Measurements from ENCODE around the gene ASB1.

ASB1 gene

DNA sequence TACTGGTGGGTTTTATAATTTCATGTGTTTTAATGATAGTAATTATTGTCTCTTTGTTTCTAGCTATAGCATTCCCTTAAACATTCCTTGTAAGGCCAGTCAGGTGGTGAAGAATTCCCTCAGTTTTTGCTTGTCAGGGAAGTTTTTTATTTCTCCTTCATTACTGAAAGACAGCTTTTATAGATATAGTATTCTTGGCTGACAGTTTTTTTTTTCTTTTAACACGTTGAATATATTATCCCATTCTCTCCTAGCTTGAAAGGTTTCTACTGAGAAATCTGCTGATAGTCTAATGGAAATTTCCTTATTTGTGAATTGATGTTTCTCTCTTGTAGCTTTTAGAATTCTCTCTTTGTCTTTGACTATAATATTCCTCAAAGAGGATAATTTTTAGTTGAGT, 46.8 kb downstream of the ASB1 start:
- DNase-seq = no peak

GRCh38 chr2:238475034-238475433, 48.3 kb downstream of the ASB1 start:
- no peak for DNase-seq

GRCh38 chr2:238475566-238475965, 48.8 kb downstream of the ASB1 start:
- DNase-seq = no peak

DNA sequence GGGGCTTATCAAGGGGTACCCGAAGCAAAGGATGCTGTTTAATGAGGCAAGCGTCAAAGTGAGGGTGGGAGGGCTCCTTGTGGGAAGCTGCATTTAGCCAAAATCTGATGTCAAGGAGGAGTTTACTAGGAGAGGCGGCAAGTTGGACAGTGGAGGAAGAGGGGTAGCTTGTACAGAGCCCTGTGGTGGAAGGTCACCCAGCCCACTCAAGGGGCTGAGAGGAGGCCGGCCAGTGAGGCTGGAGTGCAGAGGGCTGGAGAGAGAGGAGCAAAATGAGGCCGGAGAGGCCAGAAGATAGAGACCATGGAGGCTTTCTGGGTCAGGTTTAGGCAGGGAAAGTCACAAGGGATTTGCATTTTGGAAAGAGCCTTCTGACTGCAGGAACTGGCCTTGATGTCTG, 49.5 kb downstream of the ASB1 start:
- no peak for DNase-seq

DNA sequence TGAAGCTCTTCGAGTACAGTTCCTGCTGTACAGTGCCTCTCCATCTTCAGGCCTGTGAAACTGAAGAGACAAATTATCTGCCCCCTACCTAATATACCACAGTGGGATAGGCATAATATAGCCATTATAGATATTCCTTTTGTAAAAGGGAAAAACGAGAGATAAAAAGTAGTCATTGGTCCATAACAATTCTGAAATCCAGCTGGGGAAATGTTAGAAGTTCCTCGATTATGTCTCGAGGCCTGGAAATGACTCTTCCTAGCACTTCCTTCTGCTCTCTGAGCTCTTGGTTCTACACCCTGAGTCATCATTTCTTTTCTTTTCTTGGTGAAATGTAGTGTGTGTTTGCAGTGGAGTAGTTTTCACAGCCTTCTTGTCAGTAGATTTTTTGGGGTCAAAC, 51.5 kb downstream of the ASB1 start:
- no peak for DNase-seq

DNA sequence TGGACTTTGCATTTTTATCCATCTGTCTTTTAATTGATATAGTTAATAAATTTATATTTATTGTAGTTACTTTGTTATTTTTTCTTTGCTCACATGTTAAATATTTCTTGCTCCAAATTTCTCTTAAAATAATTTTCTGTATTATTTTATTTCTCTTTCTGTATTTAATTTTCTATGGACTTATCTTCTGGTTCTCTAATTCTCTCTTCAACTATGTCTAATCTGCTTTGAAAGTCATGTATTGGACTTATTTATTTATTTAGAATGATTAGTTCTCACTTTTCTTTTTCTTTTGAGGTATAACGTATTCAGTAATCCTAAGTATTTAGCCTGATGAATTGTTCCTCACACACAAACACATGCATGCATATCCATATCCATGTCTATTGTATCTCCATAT, 53.1 kb downstream of the ASB1 start:
- no peak for DNase-seq

GRCh38 chr2:238483021-238483420, 56.3 kb downstream of the ASB1 start:
- DNase-seq = no peak

- DNase-seq = no peak
Measured at GRCh38 chr2:238483656-238484055, 56.9 kb downstream of the ASB1 start.

DNA sequence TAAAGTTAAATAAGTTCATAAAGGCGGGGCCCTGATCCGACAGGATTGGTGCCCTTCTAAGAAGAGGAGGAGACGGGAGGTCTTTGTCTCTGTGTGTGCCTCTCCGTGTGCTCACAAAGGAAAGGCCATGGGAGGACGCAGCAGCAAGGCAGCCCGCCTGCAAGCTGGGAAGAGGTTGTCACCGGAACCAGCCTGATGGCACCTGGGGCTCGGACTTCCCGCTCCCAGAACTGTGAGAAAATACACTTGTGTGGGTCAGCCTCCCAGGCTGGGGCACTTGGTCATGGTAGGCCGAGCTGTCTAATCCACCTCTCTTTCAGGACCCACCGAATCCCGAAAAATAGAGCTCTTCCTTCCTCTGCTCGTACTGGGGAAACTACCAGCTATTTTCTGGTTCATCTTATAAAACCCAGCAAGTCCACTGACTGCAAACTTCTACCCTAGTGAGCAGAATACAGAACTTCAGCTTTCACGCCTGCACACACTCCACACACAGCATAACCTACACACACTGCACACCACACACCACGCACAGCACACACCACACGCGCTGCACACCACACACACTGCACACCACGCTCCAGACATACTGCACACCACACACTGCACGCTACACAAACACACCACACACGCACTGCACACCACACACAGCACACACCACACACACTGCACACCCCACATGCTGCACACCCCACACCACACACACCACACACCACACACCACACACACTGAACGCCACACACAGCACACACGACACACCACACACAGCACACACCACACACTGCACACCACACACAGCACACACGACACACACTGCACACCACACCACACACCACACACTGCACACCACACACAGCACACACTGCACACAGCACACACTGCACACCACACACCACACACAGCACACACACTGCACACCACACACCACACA, 58.1 kb downstream of the ASB1 start:
- no peak for DNase-seq

- DNase-seq = no peak
Measured at GRCh38 chr2:238486123-238486848, 59.6 kb downstream of the ASB1 start.

GRCh38 chr2:238487134-238487533, 60.4 kb downstream of the ASB1 start:
- DNase-seq = no peak

GRCh38 chr2:238487652-238488346, 61.1 kb downstream of the ASB1 start:
- DNase-seq = no peak

DNA sequence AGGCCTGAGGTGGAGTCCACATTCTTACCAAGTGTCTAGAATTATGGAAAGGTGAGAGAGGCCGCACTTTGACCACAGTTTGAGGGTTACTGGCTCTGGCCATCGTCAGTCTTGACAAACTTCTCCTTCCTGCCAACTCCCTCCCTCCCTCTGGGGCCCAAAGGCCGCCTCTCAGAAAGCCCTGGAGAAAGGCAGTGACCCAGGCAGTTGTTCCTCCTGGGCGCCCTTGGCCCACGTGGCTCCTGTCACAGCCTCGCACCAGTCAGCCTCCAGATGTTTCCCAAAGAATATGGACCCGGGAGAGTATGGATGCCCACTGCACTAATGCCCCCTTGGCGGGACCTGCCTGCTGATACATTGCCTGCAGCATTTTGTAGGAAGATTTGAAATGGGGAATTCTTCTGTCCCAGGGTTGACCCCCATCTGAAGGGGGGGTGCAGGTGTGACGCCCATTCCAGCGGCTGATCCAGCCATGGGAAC, 61.7 kb downstream of the ASB1 start:
- DNase-seq = no peak

DNA sequence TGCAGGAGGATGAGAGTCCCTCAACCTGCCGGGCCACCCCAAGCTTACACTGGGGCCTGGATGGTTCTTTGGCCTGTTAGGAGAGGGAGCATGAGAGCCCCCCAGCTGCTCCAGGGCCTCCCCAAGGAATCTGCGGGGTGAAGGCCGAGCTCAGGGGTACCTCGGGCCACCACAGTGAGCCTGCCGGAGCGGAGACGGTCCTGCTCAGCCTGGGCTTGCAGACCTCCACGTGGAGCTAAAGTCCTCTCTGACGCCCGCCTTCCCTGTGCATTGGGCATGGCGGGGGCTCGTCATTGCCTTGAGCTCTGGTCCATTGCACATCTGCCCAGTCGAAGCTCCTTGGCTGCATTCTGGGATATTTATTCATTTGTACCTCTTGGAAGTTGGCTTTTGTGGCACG, 62.7 kb downstream of the ASB1 start:
- no peak for DNase-seq

DNA sequence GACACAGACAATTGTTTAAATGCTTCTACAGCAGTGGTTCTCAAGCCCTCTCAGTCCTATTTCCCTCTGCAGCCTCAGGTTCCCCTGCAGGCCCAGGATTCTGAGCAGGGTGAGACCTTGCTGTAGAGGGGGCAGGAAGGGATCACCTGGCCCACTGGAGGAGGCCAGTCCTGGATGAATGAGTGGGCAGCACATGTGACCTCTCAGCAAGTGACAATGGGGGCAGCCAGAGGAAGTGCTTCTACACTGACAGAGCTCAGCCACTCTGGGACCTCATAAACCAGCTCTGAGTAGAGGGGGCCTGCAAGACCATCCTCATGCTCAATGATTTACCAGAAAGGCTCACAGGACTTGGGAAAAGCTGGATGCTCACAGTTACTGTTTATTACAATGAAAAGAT, 63.2 kb downstream of the ASB1 start:
- DNase-seq = no peak

- no peak for DNase-seq
Measured at GRCh38 chr2:238492840-238493239, 66.1 kb downstream of the ASB1 start.

DNA sequence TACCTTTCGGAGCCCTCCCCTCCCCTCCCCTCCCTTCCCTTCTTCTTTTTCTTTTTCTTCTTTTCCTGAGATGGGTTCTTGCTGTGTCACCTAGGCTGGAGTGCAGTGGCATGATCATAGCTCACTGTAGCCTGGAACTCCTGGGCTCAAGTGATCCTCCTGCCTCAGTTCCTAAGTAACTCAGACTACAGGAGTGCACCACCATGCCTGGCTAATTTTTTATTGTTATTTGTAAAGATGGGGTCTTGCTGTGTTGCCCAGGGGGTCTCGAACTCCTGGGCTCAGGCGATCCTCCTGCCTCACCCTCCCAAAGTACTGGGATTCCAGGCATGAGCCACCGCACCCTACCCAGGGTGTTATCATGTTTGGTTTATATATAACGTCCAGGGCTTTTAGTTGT, 66.7 kb downstream of the ASB1 start:
- DNase-seq = no peak

DNA sequence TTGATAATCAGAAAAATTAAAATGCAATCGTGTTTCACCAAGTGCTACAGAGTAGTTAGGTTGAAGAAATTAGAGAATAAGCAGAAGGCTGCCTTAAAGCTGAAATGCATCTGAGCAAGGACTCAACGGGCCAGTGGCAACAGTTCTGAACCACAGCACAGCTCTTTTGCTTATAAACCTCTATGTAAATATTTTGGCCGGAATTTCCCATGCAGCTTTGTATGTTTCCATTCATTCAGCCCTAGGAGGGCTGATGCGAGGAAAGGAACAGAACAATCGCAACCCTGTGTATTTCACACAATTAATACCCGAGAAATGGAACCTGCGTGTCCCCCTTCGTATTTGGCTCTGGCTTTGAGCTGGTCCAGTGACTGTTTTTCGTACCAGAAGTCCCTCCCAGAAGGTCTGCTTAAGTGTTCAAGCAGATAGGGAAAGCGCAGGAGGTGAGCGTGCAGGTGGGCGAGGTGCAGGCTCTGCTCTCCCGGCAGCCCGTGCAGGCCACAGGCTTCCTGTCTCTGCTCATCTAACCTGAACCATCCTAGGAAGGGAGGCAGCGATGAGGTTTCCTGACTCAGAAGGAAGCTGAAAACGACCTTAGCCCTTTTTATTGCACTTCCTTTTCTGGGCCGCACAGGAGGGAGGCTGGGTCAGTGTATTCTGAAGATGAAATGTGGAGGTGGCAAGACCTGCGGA, 67.3 kb downstream of the ASB1 start:
- no peak for DNase-seq

- DNase-seq = no peak
Measured at GRCh38 chr2:238494573-238494961, 67.8 kb downstream of the ASB1 start.

DNA sequence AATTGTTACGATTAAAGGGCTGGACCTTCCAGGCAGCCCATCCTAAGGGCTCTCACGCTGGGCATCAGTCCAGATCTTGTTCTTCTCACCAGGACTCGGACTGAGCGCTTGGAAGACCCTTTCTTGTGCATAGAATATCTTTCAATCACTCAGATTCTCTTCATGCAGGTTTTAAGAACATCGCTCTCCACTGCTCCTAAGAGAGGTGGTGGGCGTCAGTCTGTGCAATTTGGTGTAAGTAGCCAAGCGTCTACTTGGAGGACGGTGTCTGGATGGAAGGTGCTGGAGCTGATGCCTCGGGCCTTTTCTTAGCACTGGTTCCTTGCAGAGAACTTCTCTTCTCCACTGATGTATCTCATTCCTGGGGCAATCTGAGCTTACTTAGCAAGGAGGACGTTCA, 68.7 kb downstream of the ASB1 start:
- DNase-seq = no peak

GRCh38 chr2:238496756-238497609, 70.3 kb downstream of the ASB1 start:
- no peak for DNase-seq

- DNase-seq = no peak
Measured at GRCh38 chr2:238497610-238498005, 70.9 kb downstream of the ASB1 start.
